Measurements from ENCODE around the gene ROPN1B.
"Not testable (repeated sequence)": the region's sequence is repeated elsewhere in the genome, so short reads cannot be mapped to it uniquely, and the experiment has no call there.

ROPN1B gene

GRCh38 chr3:125990253-125990970, 21.4 kb downstream of the ROPN1B start:
- TF ChIP-seq EZH2phosphoT487 (IDR thresholded peaks at IDR 0.05; ENCODE audit: low read depth) (no peak), CTCF (IDR thresholded peaks at IDR 0.05; ENCODE audit: low read depth, low read length) (no peak)
- Histone ChIP-seq H3K27ac (ENCODE audit: low read length) (no peak overlapping the region), H3K79me2 (ENCODE audit: low read length) (no peaks in the 10 kb centered on the region), H3K4me1 (ENCODE audit: low read length) (no peaks in the 10 kb centered on the region), H3K27me3 (ENCODE audit: low read depth, low read length) (peaks cover 6% of the 10 kb centered on the region; the same call in 1 of the 2 replicates), H3K9ac (ENCODE audit: low read length) (no peak overlapping the region), H2AFZ (ENCODE audit: low read depth, low read length) (no peak overlapping the region), H3K9me3 (ENCODE audit: insufficient read depth, low read length) (no peaks in the 10 kb centered on the region), H4K20me1 (ENCODE audit: insufficient read depth, low read length) (no peaks in the 10 kb centered on the region), H3K36me3 (replicated peaks; ENCODE audit: low read depth, low read length) (no peaks in the 10 kb centered on the region), H3K4me3 (ENCODE audit: low read length) (no peak overlapping the region), H3K4me2 (ENCODE audit: low read length) (no peak overlapping the region)

- H3K9me3 ChIP-seq (ENCODE audit: insufficient read depth, low read length); H3K4me2 ChIP-seq (ENCODE audit: low read length); H3K36me3 ChIP-seq (replicated peaks; ENCODE audit: low read depth, low read length); H3K4me1 ChIP-seq (ENCODE audit: low read length); H3K79me2 ChIP-seq (ENCODE audit: low read length); H4K20me1 ChIP-seq (ENCODE audit: insufficient read depth, low read length); H3K4me3 ChIP-seq (ENCODE audit: low read length); H3K27me3 ChIP-seq (ENCODE audit: low read depth, low read length); H3K9ac ChIP-seq (ENCODE audit: low read length); H2AFZ ChIP-seq (ENCODE audit: low read depth, low read length); H3K27ac ChIP-seq (ENCODE audit: low read length): not testable (repeated sequence)
Measured at GRCh38 chr3:125996751-125997150, 27.8 kb downstream of the ROPN1B start.

GRCh38 chr3:126002189-126002588, 33.2 kb downstream of the ROPN1B start:
- H3K79me2 ChIP-seq (ENCODE audit: low read length), result no peaks in the 10 kb centered on the region
- no peaks in the 10 kb centered on the region for H3K9me3 ChIP-seq (ENCODE audit: insufficient read depth, low read length)
- no peak overlapping the region for H3K4me2 ChIP-seq (ENCODE audit: low read length)
- no peak overlapping the region for H2AFZ ChIP-seq (ENCODE audit: low read depth, low read length)
- no peaks in the 10 kb centered on the region for H3K36me3 ChIP-seq (replicated peaks; ENCODE audit: low read depth, low read length)
- no peak for TF ChIP-seq CTCF (IDR thresholded peaks at IDR 0.05; ENCODE audit: low read depth, low read length)
- TF ChIP-seq EZH2phosphoT487 (IDR thresholded peaks at IDR 0.05; ENCODE audit: low read depth), result no peak
- H3K9ac ChIP-seq (ENCODE audit: low read length), result no peak overlapping the region
- no peaks in the 10 kb centered on the region for H4K20me1 ChIP-seq (ENCODE audit: insufficient read depth, low read length)
- H3K4me1 ChIP-seq (ENCODE audit: low read length), result no peaks in the 10 kb centered on the region
- no peak overlapping the region for H3K4me3 ChIP-seq (ENCODE audit: low read length)
- no peaks in the 10 kb centered on the region for H3K27me3 ChIP-seq (ENCODE audit: low read depth, low read length)
- no peak overlapping the region for H3K27ac ChIP-seq (ENCODE audit: low read length)

GRCh38 chr3:126003447-126004190, 34.6 kb downstream of the ROPN1B start:
- Histone ChIP-seq H3K4me2 (ENCODE audit: low read length) (no peak overlapping the region), H3K4me3 (ENCODE audit: low read length) (no peak overlapping the region), H3K4me1 (ENCODE audit: low read length) (no peaks in the 10 kb centered on the region), H3K27me3 (ENCODE audit: low read depth, low read length) (no peaks in the 10 kb centered on the region), H3K36me3 (replicated peaks; ENCODE audit: low read depth, low read length) (no peaks in the 10 kb centered on the region), H4K20me1 (ENCODE audit: insufficient read depth, low read length) (no peaks in the 10 kb centered on the region), H3K27ac (ENCODE audit: low read length) (no peak overlapping the region), H2AFZ (ENCODE audit: low read depth, low read length) (no peak overlapping the region), H3K9me3 (ENCODE audit: insufficient read depth, low read length) (no peaks in the 10 kb centered on the region), H3K79me2 (ENCODE audit: low read length) (no peaks in the 10 kb centered on the region), H3K9ac (ENCODE audit: low read length) (no peak overlapping the region)
- no peak for TF ChIP-seq CTCF (IDR thresholded peaks at IDR 0.05; ENCODE audit: low read depth, low read length)
- no peak for TF ChIP-seq EZH2phosphoT487 (IDR thresholded peaks at IDR 0.05; ENCODE audit: low read depth)

Measured in OCI-LY3 (cell line).